Left ventricle myocardium superior (tissue), 1 donor: ENCODE results near the gene BCL2L11. TPM values are rescaled to one million over a fixed set of nuclear protein-coding genes. Genes with fewer than 3 reads are reported as not detected.
A peak's percentile ranks its signal among the peaks of the same experiment; 100 is the strongest.

Experiments used
- ATAC-seq: fragments of 200-7000 bp; cut with Tn5 transposase; one replicate; pipeline ENCODE4 v1.9.1; 2020; ENCODE audit warnings: mild to moderate bottlenecking, moderate library complexity
- DNase-seq: peaks from one replicate; pipeline ENCODE4 v3.0.0-alpha.2; 2020
- intact Hi-C: fragments of 100-400 bp; cut with micrococcal nuclease; formaldehyde crosslinking; loops from one replicate; pipeline ENCODE4 v1.11.0; 2022
- total RNA-seq: library from RNA; stranded (reverse); fragmentation: NEBNext Ultra II Directional; extraction: Animal tissue kit (Norgen Biotek cat#: 25700); gene quantifications from one replicate; pipeline ENCODE4 v1.2.1, GENCODE V29; 2021
- donor health status: DM: no; HTN: yes; CAD: no; lungs with severe emphysema.

BCL2L11 gene
- total RNA-seq, 1 donor from 2014 or later, result 10.1 TPM

DNA sequence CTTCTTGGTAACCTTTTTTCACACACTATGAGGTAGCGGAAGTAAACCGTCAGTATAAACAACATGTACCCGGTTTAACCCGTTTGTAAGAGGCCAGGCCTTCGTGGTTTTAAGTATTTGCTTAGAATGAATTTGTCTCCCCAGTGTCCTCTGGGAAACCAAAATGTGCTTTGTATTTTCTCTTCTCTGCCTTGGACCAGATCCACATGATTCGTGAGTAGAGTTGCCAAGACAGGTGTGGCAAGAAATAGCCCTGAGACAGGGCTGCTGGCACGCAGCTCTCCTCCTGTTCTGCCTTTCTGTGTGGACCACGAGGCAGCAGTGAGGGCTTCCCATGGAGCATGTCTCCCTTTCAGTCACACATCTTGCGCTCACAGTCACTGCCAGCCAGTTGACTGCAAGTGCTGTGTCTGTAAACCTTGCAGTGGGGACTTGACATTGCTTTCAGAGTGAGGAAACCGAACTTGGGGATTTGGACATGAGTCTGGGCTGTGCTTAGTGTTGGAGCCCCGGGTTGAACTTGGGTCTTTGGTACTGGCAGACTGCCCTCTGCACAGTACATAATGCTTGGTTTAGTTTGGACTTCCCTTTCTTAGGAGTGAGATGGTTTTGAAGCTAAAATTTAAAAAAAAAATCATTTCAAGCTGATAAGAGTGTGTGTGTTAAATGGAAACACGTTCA, 19.1 kb downstream of the BCL2L11 start:
- DNase-seq (no peak), ATAC-seq (peak; percentile 51)
- intact Hi-C loops, result no loop called here

DNA sequence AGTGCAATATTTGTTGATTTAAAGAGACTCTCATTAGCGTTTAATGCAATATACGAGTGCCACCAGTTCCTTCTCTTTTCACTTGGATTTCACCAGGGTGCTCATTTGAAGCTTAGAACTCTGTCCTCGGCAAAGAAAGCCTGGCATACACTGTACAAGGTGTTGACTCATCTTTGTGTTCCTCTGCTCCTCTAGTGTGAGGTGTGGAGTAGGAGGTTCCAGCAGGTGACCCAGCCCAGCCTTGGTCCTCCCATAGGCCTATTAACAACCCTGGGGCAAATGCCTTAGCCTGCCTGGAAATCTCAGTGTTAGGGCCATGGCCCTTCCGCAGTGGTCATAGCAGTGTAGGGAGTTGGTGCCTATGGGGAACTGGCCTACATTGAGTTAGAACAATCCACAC, 20.1 kb downstream of the BCL2L11 start:
- DNase-seq, result no peak
- ATAC-seq, result no peak
- intact Hi-C loops, result no loop called here

DNA sequence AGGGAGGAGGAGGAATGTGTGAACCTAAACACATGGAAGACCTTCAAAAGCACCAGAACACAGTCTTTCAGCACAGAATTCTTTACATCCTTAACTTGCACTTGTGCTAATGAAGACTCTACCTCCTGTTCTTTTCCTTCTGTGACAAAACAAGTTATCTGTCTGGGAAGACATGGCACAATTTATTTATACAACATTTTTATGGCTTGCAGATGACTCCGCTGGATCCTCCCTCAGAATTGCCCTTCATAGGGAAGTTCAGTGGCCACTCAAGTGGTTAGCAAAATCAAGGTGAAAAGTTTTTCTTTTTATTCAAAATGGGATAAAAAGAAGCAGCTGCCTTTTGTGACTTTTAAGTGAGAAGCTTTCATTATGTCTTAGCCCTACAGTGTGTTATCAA, 21.4 kb downstream of the BCL2L11 start:
- ATAC-seq, result no peak
- intact Hi-C loops, result no loop called here

DNA sequence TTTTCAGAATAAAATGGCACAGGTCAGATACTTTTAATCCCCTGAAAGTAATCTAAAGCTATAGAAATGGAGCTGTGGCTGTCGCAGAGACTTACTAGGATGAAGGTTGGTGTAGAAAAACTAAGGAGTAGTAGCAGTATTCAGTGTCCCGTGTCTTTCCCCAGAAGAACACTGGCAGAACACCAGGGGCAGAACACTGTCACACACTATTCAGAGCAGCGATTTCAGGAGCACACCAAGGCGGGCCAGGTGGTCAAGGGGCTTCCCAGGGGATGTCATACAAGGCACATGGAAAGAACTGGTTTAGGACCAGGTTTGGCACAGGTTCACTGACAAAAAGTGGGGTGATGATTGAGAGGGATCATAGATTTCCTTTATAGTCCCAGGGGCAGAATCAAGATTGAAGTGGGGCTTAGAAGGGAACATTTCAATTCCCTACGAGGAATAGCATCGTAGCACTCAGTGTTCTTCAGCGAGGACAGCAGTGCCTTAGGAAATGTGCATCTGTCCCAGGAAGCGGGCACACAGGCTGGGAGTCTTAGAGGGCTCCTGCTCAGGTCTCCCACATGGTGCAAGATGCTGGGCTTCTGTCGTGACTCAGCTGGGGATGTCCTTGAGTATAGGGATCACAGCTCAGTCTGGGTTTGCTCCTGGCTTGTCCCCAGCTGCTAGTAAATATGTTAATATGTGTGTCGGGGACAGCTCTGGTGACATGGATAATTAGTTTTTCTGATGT, 22.6 kb downstream of the BCL2L11 start:
- intact Hi-C loops, result no loop called here
- ATAC-seq, result no peak

More for the DNA sequence above, 21.4 kb downstream of the BCL2L11 start:
- DNase-seq, result no peak

GRCh38 chr2:111143843-111144198, 23.1 kb downstream of the BCL2L11 start:
- intact Hi-C loops, result no loop called here
- DNase-seq (no peak), ATAC-seq (no peak)

More for the DNA sequence above, 22.6 kb downstream of the BCL2L11 start:
- no peak for DNase-seq

- intact Hi-C loops, result no loop called here
- DNase-seq (no peak), ATAC-seq (no peak)
These were observed 24.5 kb downstream of the BCL2L11 start for GRCh38 chr2:111145103-111145760.

DNA sequence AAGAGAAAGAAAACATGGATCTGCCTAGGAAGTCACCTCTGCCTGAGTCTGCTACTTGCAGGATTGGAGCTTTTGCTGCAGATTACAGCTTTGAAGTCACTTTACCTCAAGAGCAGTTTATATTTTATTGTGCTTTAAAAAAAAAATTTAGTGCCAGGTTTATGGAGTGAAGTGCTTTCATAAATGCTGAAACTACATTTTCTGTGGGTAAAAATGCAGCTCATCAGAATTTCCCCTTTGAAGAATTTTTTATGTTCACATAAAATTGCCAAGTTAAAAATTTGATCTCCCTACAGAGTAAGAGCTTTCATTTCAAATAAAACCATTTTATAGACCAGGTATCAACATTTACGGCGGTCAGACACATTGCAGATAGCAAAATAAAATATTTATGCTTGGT, 25.2 kb downstream of the BCL2L11 start:
- intact Hi-C loops, result no loop called here
- no peak for ATAC-seq
- no peak for DNase-seq

DNA sequence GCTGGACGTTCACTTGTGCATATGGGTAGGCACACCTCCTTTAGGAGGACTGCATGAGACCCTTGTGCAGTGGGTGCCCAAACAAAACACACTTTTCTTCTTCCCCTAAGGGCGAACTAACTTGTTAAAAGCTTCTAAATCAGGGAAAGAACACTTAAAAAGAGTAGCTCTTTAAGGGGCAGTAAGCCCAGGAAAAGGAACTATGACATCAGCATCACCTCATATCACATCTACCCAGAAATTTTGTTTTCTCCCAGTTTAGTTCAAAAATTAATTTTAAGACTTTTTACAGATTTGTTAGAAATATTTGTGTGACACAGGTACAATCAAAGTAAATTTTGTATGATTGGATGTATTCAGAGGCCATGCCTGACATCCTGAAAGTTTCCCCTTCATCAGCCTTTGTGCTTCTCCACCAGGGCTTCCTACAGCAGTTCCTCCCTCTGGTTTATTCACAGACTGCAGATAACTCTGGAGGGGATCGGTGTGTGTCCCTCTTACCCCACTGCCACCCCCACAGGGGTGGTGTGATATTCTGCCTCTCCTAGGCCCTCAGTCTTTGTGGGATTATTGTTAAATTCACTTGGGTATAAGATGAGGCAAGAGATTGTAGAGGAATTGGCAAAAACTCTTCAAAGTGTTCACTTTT, 27.6 kb downstream of the BCL2L11 start:
- DNase-seq, result no peak
- intact Hi-C loops, result no loop called here
- ATAC-seq, result no peak

DNA sequence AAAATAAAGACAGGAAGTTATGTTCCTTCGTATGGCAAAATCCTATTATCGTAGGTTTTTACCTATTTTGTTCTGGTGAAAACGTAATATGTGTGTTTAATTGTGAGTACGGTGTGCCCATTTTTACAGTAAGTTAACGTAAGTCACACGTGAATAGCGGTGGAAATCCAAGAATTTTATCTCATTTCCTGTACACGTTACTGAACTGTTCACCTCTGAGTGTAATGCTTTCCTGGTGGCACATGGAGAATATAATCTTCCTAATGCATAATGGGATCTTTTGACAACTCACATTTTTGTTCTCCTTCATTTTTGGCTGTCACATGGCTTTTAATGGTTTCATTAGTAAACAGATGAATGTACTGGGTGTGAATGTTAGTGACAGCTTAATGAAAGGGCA, 28.2 kb downstream of the BCL2L11 start:
- no peak for ATAC-seq
- intact Hi-C loops, result no loop called here
- no peak for DNase-seq

- no peak for ATAC-seq
- intact Hi-C loops, result no loop called here
These were observed 29.3 kb downstream of the BCL2L11 start for GRCh38 chr2:111149882-111150455.

DNA sequence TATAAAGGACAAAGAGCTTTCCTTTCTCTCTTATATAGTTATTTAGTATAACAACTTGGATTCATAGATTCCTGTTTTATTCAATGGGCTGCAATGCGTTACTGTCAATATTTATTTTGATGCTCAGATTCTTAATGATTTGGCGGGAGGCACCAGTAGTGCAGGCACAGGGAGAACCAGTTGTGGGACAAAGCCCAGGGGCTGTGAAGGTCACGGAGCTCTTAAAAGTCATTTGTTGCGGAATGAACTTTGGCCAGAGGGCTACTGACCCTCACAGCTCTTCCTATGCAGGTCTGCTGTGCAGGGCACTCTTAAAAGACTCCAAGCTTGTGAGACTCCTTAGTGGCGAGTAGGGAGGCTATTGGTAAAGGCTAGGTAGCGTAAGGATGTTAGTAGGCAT, 34.0 kb downstream of the BCL2L11 start:
- DNase-seq (no peak), ATAC-seq (no peak)
- intact Hi-C loops, result no loop called here

More at GRCh38 chr2:111149882-111150455, 29.3 kb downstream of the BCL2L11 start:
- DNase-seq, result no peak

DNA sequence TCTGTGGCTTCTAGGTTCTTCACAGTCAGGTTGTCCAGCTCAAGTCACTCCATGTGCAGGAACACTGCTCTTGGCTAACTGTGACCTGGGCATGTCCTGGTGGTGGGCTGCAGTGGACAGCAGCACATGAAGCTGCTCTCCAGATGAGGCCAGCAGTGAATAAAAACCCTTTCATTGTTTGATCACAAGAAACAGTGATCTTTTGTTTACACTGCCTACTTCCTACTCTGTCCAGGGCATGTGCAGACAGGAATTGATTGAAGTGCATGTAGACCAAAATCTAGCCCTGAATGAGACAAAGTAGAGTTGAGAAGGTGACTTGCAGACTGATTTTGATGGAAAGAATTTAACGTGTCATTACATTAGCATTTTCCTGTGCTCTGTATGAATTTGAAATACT, 34.9 kb downstream of the BCL2L11 start:
- DNase-seq (no peak), ATAC-seq (no peak)
- intact Hi-C loops, result no loop called here

DNA sequence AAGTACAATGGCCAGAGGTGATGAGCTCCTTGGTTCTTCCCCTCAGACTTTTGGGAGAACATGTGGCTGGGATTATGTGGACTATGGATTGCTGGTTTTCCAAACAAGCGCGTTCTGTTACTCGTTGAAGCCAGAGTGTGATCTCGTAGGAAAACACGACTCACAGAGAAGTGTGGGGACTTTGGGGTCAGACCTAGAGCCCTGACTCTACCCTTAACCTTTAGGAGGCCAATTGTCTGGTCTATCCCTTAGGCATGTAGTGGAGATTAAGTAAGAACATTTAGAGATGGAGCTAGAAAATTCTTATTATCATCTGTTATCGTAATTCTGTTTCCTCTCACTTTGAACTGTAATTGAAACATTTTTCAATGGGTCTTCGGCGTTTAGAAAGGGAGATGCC, 35.8 kb downstream of the BCL2L11 start:
- no peak for ATAC-seq
- intact Hi-C loops, result no loop called here
- DNase-seq, result no peak

- intact Hi-C loops, result no loop called here
- DNase-seq, result no peak
- ATAC-seq, result no peak
These were observed 36.5 kb downstream of the BCL2L11 start for GRCh38 chr2:111157071-111157661.

- DNase-seq (no peak), ATAC-seq (no peak)
- intact Hi-C loops, result no loop called here
These were observed 37.1 kb downstream of the BCL2L11 start for GRCh38 chr2:111157798-111158197.

DNA sequence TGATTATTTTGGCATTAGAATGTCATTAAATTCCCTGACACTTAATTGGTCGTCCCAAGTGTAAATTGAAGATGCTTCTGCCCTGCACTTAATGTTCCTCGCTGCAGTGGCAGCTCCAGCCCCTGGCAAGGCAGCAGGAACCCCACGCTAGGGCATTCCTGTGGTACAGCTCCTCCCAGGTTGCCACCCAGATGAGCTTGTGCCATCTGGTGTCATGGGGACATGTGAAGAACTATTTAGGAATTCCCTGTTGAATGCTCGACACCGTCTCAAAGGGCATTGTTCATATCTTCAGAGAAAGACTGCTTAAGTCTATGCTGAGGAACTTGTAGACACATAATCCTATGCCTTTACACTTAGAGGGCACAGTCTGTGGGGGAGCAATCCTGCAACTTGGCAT, 38.9 kb downstream of the BCL2L11 start:
- intact Hi-C loops, result no loop called here
- DNase-seq (no peak), ATAC-seq (no peak)

DNA sequence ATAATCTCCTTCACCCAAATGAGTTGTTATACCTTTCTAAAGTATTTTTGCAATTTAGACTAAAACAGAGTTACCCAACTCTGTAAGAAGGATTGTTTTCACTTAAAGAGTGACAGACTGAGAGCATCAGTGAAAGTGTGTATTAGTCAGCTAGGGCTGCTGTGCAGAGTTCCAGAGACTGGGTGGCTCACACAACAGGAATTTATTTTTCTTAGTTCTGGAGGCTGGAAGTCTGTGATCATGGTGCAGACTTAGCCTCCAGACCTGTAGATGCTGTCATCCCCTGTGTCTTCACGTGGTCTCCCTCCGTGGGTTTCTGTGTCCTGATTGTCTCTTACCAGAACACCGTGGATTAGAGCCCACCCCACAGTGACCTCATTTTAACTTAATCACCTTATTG, 40.0 kb downstream of the BCL2L11 start:
- intact Hi-C loops, result no loop called here
- ATAC-seq (no peak), DNase-seq (no peak)

DNA sequence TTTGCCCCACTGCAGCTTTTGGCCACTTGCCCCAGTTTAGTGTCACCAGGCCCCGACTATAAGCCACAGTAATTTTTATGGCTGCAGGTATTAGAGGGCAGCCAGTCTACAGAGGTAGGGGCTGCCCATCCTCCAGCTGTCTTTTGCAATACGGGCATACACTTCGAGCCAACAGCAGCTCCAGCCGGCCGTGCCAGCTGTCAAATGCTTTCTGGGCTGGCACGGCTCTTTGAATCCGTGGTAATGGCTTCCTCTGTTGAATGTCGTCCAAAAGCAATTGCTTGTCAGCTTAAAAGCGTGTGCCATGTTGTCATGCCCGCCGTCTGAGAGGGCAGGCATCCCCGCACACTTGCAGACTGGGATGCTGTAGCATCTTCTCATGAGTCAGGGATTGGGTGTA, 41.3 kb downstream of the BCL2L11 start:
- ATAC-seq, result peak; percentile 96
- intact Hi-C loops, result no loop called here
- DNase-seq, result peak; percentile 80

GRCh38 chr2:111162718-111163331, 42.1 kb downstream of the BCL2L11 start:
- intact Hi-C loops, result no loop called here
- DNase-seq (no peak), ATAC-seq (no peak)
